HepG2 (cell line): Measurements from ENCODE around the gene NOXO1. TPM values are rescaled to one million over a fixed set of nuclear protein-coding genes. Genes with fewer than 3 reads are reported as not detected.

Experiments used
- DMTF1 ChIP-seq: sonication (generic); formaldehyde crosslinking; IDR thresholded peaks from 2 replicates; pipeline ENCODE4 v1.4.0; 2020; ENCODE audit warnings: mild to moderate bottlenecking, missing genetic modification reagents
- FOXA1 ChIP-seq, 2 experiments: fragments of 450-650 bp in 1 of 2; sonication (generic) in 1 of 2; formaldehyde crosslinking in 1 of 2; IDR thresholded peaks; 2 replicates each; pipeline versions ENCODE4 v1.4.0 to v1.6.1; 2016 to 2020; ENCODE audit warnings: missing genetic modification reagents in 1 of 2
- IKZF4 ChIP-seq: sonication (generic); formaldehyde crosslinking; IDR thresholded peaks from 2 replicates; pipeline ENCODE4 v1.5.1; 2020; ENCODE audit warnings: borderline replicate concordance, mild to moderate bottlenecking, low read depth, missing genetic modification reagents; ENCODE audit errors: not compliant biosample characterization
- KAT8 ChIP-seq: IDR thresholded peaks from 2 replicates; pipeline ENCODE4 v1.6.1; 2016; ENCODE audit warnings: missing genetic modification reagents, missing compliant biosample characterization
- KDM4B ChIP-seq: sonication (generic); formaldehyde crosslinking; IDR thresholded peaks from 2 replicates; pipeline ENCODE4 v1.4.0; 2020; ENCODE audit warnings: missing genetic modification reagents
- WIZ ChIP-seq: sonication (generic); formaldehyde crosslinking; IDR thresholded peaks from 2 replicates; pipeline ENCODE4 v1.5.1; 2020; ENCODE audit warnings: mild to moderate bottlenecking, missing genetic modification reagents
- ZFP90 ChIP-seq: sonication (generic); formaldehyde crosslinking; IDR thresholded peaks from 2 replicates; pipeline ENCODE4 v1.8.0; 2022; ENCODE audit warnings: missing genetic modification reagents, mild to moderate bottlenecking, inconsistent platforms, borderline replicate concordance
- ZNF160 ChIP-seq: sonication (generic); formaldehyde crosslinking; IDR thresholded peaks from 2 replicates; pipeline ENCODE4 v1.8.0; 2022; ENCODE audit warnings: mild to moderate bottlenecking, inconsistent platforms, missing genetic modification reagents
- ZNF224 ChIP-seq: sonication (generic); formaldehyde crosslinking; IDR thresholded peaks from 2 replicates; pipeline ENCODE4 v1.5.0; 2020; ENCODE audit warnings: mild to moderate bottlenecking, missing genetic modification reagents
- ZNF275 ChIP-seq: sonication (generic); formaldehyde crosslinking; IDR thresholded peaks from 2 replicates; pipeline ENCODE4 v1.8.0; 2022; ENCODE audit warnings: missing genetic modification reagents, mild to moderate bottlenecking, inconsistent platforms, borderline replicate concordance
- ZNF329 ChIP-seq: sonication (generic); formaldehyde crosslinking; IDR thresholded peaks from 2 replicates; pipeline ENCODE4 v1.9.0; 2021; ENCODE audit warnings: low read depth, mild to moderate bottlenecking, missing genetic modification reagents
- ZNF432 ChIP-seq: sonication (generic); formaldehyde crosslinking; IDR thresholded peaks from 2 replicates; pipeline ENCODE4 v1.5.0; 2020; ENCODE audit warnings: missing genetic modification reagents, mild to moderate bottlenecking, borderline replicate concordance
- ZSCAN21 ChIP-seq: sonication (generic); formaldehyde crosslinking; IDR thresholded peaks from 2 replicates; pipeline ENCODE4 v1.8.0; 2022; ENCODE audit warnings: mild to moderate bottlenecking, missing genetic modification reagents, moderate library complexity, borderline replicate concordance
- polyA plus RNA-seq, 8 experiments: library from polyadenylated mRNA; depleted of rRNA in 3 of 8; stranded (reverse) in 7 of 8; unstranded in 1 of 8; fragments of >200 nt; fragmentation: Illumina TruSeq in 4 of 8; extraction: Trizol in 4 of 8; gene quantifications; 2 replicates each; pipeline versions ENCODE4 v1.2.1 to v1.2.3, GENCODE V29; 2011 to 2016; ENCODE audit warnings: low read depth in 4 of 8, missing spikeins in 1 of 8, mixed read lengths in 1 of 8; ENCODE audit not compliant: insufficient read depth in 1 of 8
- total RNA-seq, 5 experiments: library from RNA; depleted of rRNA; stranded (reverse); fragments of >200 nt; fragmentation: Illumina TruSeq; extraction: Trizol; gene quantifications; 2 replicates each; pipeline ENCODE4 v1.2.3, GENCODE V29; 2016; ENCODE audit warnings: low read depth in 1 of 5
- TF ChIP-seq, protein P1 (sequence below): sonication (generic); formaldehyde crosslinking; IDR thresholded peaks from 2 replicates; pipeline ENCODE4 v1.5.0; 2020; ENCODE audit warnings: missing genetic modification reagents
- TF ChIP-seq, protein P2 (sequence below): sonication (generic); formaldehyde crosslinking; IDR thresholded peaks from 2 replicates; pipeline ENCODE4 v1.4.0; 2020; ENCODE audit warnings: low read depth, missing genetic modification reagents

NOXO1 gene
- total and polyA plus RNA-seq, 2 of the 13 experiments (the other 11 are each of a cell fraction or from before 2014, with no cell fraction given), result 0.69 to 1.4 TPM

DNA sequence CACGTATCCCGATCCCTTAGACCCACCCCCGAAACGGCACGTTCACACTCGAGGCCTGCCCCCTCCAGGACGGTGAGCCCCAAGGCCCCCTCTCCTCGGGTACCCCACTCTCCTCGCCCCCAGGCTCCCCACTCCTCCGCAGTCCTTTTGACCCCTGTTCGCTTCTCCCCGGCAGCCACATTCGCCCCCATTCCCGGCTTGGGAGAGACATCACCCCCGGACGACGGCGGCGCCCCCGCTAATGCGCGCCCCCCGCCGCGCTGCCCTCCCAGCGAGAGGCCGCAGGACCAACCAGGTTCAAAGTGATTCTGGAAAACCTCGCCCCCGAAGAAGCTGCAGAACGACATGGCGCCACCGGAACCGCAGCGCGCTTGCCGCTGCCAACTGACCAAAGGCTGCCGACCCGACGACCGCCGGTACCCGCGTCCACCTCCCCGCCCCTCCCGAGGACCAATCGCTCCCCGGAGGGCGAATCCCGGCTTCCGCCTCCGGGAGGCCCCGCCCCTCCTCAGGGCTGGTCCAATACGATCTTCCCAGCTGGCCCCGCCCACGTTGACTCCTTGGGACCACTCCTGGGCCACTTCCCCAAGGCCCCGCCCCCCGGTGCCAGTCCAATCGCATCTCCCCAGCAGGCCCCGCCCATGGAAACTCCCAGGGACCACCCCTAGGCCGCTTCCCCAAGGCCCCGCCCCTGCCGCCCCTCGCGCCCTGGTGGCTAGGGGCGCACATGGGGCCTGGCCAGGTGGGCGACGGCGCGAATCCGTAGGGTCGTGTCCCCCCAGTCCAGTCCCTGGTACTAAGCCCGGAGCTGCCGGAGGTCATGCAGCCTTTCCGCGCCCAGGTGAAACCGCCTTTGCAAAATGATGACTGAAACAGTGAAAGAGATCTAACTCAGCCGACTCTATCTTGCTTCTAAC lies 38.2 kb downstream of the NOXO1 start, which contains the start of gene MSRB1 (continued):
- peak; percentile 34; the same call in 1 of the 2 replicates for TF ChIP-seq DMTF1 (CRISPR knock-in tag)
- peak; percentile 11; the same call in 1 of the 2 replicates for TF ChIP-seq ZSCAN21 (CRISPR knock-in tag)
- 0 out of 2 replicates have a peak, but pooled peaks have one; percentile 37 for TF ChIP-seq KDM4B (CRISPR knock-in tag)
- no peak for TF ChIP-seq IKZF4 (CRISPR knock-in tag)
- TF ChIP-seq, protein P1, sequence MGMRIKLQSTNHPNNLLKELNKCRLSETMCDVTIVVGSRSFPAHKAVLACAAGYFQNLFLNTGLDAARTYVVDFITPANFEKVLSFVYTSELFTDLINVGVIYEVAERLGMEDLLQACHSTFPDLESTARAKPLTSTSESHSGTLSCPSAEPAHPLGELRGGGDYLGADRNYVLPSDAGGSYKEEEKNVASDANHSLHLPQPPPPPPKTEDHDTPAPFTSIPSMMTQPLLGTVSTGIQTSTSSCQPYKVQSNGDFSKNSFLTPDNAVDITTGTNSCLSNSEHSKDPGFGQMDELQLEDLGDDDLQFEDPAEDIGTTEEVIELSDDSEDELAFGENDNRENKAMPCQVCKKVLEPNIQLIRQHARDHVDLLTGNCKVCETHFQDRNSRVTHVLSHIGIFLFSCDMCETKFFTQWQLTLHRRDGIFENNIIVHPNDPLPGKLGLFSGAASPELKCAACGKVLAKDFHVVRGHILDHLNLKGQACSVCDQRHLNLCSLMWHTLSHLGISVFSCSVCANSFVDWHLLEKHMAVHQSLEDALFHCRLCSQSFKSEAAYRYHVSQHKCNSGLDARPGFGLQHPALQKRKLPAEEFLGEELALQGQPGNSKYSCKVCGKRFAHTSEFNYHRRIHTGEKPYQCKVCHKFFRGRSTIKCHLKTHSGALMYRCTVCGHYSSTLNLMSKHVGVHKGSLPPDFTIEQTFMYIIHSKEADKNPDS, result 0 out of 2 replicates have a peak, but pooled peaks have one; percentile 50
- 0 out of 2 replicates have a peak, but pooled peaks have one; percentile 12 for TF ChIP-seq ZNF329 (CRISPR knock-in tag)
- no peak for TF ChIP-seq ZNF432 (CRISPR knock-in tag)
- TF ChIP-seq KAT8 (CRISPR knock-in tag), result peak; percentile 69
- peak; percentile 27; the same call in 1 of the 2 replicates for TF ChIP-seq ZNF160 (CRISPR knock-in tag)
- peak; percentile 77; the same call in 1 of the 2 replicates for TF ChIP-seq ZNF275 (CRISPR knock-in tag)
- TF ChIP-seq, protein P2, sequence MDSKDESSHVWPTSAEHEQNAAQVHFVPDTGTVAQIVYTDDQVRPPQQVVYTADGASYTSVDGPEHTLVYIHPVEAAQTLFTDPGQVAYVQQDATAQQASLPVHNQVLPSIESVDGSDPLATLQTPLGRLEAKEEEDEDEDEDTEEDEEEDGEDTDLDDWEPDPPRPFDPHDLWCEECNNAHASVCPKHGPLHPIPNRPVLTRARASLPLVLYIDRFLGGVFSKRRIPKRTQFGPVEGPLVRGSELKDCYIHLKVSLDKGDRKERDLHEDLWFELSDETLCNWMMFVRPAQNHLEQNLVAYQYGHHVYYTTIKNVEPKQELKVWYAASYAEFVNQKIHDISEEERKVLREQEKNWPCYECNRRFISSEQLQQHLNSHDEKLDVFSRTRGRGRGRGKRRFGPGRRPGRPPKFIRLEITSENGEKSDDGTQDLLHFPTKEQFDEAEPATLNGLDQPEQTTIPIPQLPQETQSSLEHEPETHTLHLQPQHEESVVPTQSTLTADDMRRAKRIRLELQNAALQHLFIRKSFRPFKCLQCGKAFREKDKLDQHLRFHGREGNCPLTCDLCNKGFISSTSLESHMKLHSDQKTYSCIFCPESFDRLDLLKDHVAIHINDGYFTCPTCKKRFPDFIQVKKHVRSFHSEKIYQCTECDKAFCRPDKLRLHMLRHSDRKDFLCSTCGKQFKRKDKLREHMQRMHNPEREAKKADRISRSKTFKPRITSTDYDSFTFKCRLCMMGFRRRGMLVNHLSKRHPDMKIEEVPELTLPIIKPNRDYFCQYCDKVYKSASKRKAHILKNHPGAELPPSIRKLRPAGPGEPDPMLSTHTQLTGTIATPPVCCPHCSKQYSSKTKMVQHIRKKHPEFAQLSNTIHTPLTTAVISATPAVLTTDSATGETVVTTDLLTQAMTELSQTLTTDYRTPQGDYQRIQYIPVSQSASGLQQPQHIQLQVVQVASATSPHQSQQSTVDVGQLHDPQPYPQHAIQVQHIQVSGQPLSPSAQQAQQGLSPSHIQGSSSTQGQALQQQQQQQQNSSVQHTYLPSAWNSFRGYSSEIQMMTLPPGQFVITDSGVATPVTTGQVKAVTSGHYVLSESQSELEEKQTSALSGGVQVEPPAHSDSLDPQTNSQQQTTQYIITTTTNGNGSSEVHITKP (CRISPR knock-in tag), result 0 out of 2 replicates have a peak, but pooled peaks have one; percentile 43
- TF ChIP-seq ZNF224 (CRISPR knock-in tag), result peak; percentile 71; the same call in 1 of the 2 replicates
- TF ChIP-seq ZFP90 (CRISPR knock-in tag), result no peak; the same call in 1 of the 2 replicates
- TF ChIP-seq WIZ, result no peak
- TF ChIP-seq FOXA1 (IDR thresholded peaks at IDR 0.05), result no peak
- no peak for TF ChIP-seq FOXA1 (CRISPR knock-in tag; IDR thresholded peaks at IDR 0.05)
